ENCODE results near the gene PNLIPRP1.

GRCh38 chr10:116657863-116658551, 67.2 kb downstream of the PNLIPRP1 start:
- TF ChIP-seq POLR2AphosphoS5 (IDR thresholded peaks at IDR 0.05; ENCODE audit: low read depth, low read length) (no peak), SIN3A (IDR thresholded peaks at IDR 0.05; ENCODE audit: low read depth) (no peak), SP1 (IDR thresholded peaks at IDR 0.05; ENCODE audit: low read depth) (no peak), MAX (IDR thresholded peaks at IDR 0.05) (no peak), POLR2A (IDR thresholded peaks at IDR 0.05; ENCODE audit: borderline replicate concordance, extremely low read depth, insufficient read depth, insufficient read length) (no peak), JUND (IDR thresholded peaks at IDR 0.05) (no peak), YY1 (IDR thresholded peaks at IDR 0.05; ENCODE audit: extremely low read depth, insufficient replicate concordance, low read depth, low read length) (no peak), ZNF274 (IDR thresholded peaks at IDR 0.05; ENCODE audit: low read depth, low read length) (no peak)
- TF ChIP-seq, protein P1, sequence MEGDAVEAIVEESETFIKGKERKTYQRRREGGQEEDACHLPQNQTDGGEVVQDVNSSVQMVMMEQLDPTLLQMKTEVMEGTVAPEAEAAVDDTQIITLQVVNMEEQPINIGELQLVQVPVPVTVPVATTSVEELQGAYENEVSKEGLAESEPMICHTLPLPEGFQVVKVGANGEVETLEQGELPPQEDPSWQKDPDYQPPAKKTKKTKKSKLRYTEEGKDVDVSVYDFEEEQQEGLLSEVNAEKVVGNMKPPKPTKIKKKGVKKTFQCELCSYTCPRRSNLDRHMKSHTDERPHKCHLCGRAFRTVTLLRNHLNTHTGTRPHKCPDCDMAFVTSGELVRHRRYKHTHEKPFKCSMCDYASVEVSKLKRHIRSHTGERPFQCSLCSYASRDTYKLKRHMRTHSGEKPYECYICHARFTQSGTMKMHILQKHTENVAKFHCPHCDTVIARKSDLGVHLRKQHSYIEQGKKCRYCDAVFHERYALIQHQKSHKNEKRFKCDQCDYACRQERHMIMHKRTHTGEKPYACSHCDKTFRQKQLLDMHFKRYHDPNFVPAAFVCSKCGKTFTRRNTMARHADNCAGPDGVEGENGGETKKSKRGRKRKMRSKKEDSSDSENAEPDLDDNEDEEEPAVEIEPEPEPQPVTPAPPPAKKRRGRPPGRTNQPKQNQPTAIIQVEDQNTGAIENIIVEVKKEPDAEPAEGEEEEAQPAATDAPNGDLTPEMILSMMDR (IDR thresholded peaks at IDR 0.05 in 2 of 3, conservative IDR thresholded peaks at IDR 0.05 in 1 of 3; ENCODE audit: borderline replicate concordance in 1 of 3, insufficient read depth in 1 of 3, low read depth in 2 of 3, low read length in 2 of 3) = no peak
- TF ChIP-seq, protein P2, sequence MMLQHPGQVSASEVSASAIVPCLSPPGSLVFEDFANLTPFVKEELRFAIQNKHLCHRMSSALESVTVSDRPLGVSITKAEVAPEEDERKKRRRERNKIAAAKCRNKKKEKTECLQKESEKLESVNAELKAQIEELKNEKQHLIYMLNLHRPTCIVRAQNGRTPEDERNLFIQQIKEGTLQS (IDR thresholded peaks at IDR 0.05) = no peak
